Fibroblast of lung (primary cell): Measurements from ENCODE around the gene ATG5. TPM values are rescaled to one million over a fixed set of nuclear protein-coding genes. Genes with fewer than 3 reads are reported as not detected.

Experiments used
- DNase-seq, 2 donors: peaks; one replicate each; pipeline versions ENCODE4 v3.0.0 to v3.0.0-alpha.2; 2010; ENCODE audit warnings: low read depth in 2 of 2
- H2AFZ ChIP-seq: 2 replicates; pipeline ENCODE4 v1.5.1; 2012; ENCODE audit warnings: low read length, control low read depth, inconsistent platforms
- H3K27ac ChIP-seq: 2 replicates; pipeline ENCODE4 v1.5.1; 2011; ENCODE audit warnings: low read length, control low read depth; ENCODE audit not compliant: insufficient read depth
- H3K27me3 ChIP-seq: 2 replicates; pipeline ENCODE4 v1.5.1; 2011; ENCODE audit warnings: mild to moderate bottlenecking, low read length; ENCODE audit not compliant: control insufficient read depth, insufficient read depth
- H3K36me3 ChIP-seq: 2 replicates; pipeline ENCODE4 v1.5.1; 2011; ENCODE audit warnings: low read length; ENCODE audit not compliant: control insufficient read depth, insufficient read depth
- H3K4me1 ChIP-seq: 2 replicates; pipeline ENCODE4 v1.5.1; 2011; ENCODE audit warnings: low read length; ENCODE audit not compliant: control insufficient read depth, insufficient read depth; ENCODE audit errors: extremely low read depth
- H3K4me2 ChIP-seq: 2 replicates; pipeline ENCODE4 v1.5.1; 2011; ENCODE audit warnings: low read length, control low read depth; ENCODE audit not compliant: insufficient read depth; ENCODE audit errors: extremely low read depth
- H3K4me3 ChIP-seq, 4 experiments: fragments of 200-600 bp in 1 of 4; sonication (generic) in 1 of 4; replicated peaks in 1 of 4; 2 replicates each; pipeline ENCODE4 v1.5.1; 2011 to 2016; ENCODE audit warnings: low read length in 4 of 4, low read depth in 3 of 4, mild to moderate bottlenecking in 3 of 4, control low read depth in 2 of 4, inconsistent platforms in 1 of 4, mixed read lengths in 1 of 4; ENCODE audit not compliant: insufficient read depth in 1 of 4; ENCODE audit errors: control extremely low read depth in 1 of 4
- H3K79me2 ChIP-seq: 2 replicates; pipeline ENCODE4 v1.5.1; 2012; ENCODE audit warnings: mild to moderate bottlenecking, low read length, inconsistent platforms; ENCODE audit not compliant: control insufficient read depth, insufficient read depth
- H3K9ac ChIP-seq: 2 replicates; pipeline ENCODE4 v1.5.1; 2011; ENCODE audit warnings: mild to moderate bottlenecking, low read length, control low read depth; ENCODE audit not compliant: insufficient read depth
- H3K9me3 ChIP-seq: 2 replicates; pipeline ENCODE4 v1.5.1; 2012; ENCODE audit warnings: low read depth, low read length; ENCODE audit not compliant: control insufficient read depth, insufficient read depth
- H4K20me1 ChIP-seq: 2 replicates; pipeline ENCODE4 v1.5.1; 2011; ENCODE audit warnings: low read length; ENCODE audit not compliant: control insufficient read depth, insufficient read depth; ENCODE audit errors: extremely low read depth
- EZH2 ChIP-seq: IDR thresholded peaks from 2 replicates; pipeline ENCODE4 v1.5.1; 2012; ENCODE audit warnings: low read length, control low read depth, mild to moderate bottlenecking; ENCODE audit errors: missing control alignments
- polyA plus RNA-seq, 2 donors: library from polyadenylated mRNA; depleted of rRNA in 1 of 2; stranded (reverse) in 1 of 2; unstranded in 1 of 2; fragments of >200 nt; gene quantifications; 2 replicates each; pipeline ENCODE4 v1.2.1, GENCODE V29; 2011 to 2012; ENCODE audit warnings: missing spikeins in 1 of 2
- total RNA-seq: library from RNA; depleted of rRNA; stranded (reverse); fragments of >200 nt; gene quantifications from 2 replicates; pipeline ENCODE4 v1.2.1, GENCODE V29; 2014
- TF ChIP-seq, protein P1 (sequence below), 2 donors: IDR thresholded peaks in 1 of 2; conservative IDR thresholded peaks in 1 of 2; 1 replicate in 1 of 2; 2 replicates in 1 of 2; pipeline ENCODE4 v1.5.1; 2011 to 2012; ENCODE audit warnings: low read length in 2 of 2, control low read depth in 1 of 2, inconsistent platforms in 1 of 2, low read depth in 1 of 2, mild to moderate bottlenecking in 1 of 2

The ATG5 gene
- total and polyA plus RNA-seq, 2 donors (not counting 1 experiment from before 2014, with no cell fraction given): 38.6 to 64.7 TPM

DNA sequence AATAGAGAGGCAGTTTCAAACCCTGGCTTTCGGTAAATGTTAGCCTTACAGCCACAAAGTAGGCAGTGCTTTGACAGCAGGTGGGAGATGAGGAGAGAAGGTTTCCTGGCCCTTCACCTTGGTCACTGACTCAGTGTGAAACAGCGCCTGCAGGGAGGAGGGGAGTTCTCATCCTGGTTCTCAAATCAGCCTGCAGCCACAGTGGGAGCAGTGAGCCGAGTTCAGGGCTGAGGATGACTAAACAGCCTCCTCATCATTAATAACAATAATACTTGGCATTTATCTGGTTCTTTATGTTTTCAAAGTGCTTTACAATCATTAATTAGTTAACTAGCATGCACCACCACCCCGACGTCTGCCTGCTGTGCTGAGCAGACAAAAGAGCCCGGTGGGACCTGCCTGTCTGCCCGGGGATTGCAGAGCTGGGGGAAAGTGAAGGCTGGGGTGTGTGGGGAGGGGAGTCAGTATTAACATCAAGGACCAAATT lies 179.8 kb downstream of the ATG5 start:
- H3K27ac ChIP-seq: no peak overlapping the region
- no peaks in the 10 kb centered on the region for H3K36me3 ChIP-seq
- peak in 1 of 2 donors; percentile 74 for DNase-seq
- H4K20me1 ChIP-seq: no peaks in the 10 kb centered on the region
- H2AFZ ChIP-seq: no peak overlapping the region
- TF ChIP-seq, protein P1, sequence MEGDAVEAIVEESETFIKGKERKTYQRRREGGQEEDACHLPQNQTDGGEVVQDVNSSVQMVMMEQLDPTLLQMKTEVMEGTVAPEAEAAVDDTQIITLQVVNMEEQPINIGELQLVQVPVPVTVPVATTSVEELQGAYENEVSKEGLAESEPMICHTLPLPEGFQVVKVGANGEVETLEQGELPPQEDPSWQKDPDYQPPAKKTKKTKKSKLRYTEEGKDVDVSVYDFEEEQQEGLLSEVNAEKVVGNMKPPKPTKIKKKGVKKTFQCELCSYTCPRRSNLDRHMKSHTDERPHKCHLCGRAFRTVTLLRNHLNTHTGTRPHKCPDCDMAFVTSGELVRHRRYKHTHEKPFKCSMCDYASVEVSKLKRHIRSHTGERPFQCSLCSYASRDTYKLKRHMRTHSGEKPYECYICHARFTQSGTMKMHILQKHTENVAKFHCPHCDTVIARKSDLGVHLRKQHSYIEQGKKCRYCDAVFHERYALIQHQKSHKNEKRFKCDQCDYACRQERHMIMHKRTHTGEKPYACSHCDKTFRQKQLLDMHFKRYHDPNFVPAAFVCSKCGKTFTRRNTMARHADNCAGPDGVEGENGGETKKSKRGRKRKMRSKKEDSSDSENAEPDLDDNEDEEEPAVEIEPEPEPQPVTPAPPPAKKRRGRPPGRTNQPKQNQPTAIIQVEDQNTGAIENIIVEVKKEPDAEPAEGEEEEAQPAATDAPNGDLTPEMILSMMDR (conservative IDR thresholded peaks at IDR 0.05 in 1 of 2, IDR thresholded peaks at IDR 0.05 in 1 of 2; ENCODE audit: low read depth in 1 of 2, low read length in 2 of 2): no peak
- no peak for TF ChIP-seq EZH2
- H3K27me3 ChIP-seq: no peaks in the 10 kb centered on the region
- H3K4me1 ChIP-seq: peaks cover 2% of the 10 kb centered on the region
- H3K4me2 ChIP-seq: no peak overlapping the region
- no peak overlapping the region for H3K9ac ChIP-seq
- no peaks in the 10 kb centered on the region for H3K79me2 ChIP-seq
- H3K4me3 ChIP-seq: no peak overlapping the region
- no peaks in the 10 kb centered on the region for H3K9me3 ChIP-seq

DNA sequence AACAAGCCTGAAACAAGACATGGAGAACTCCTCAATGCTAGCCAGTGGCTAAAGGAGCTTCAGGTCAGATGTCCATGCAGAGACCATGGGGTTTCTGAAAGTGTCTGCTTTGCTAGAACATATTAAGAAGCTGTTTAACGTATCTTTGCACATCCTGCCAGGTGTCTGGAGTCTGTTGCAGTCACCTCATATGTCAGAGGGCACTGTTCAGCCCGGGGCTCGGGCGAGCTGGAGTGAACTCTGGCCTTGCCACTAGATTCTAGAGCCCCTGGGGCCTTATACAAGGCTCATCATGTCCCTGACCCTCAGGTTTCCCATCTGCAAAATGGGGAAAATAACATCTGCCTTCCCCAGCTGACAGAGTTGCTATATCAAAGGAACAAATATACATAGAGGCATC lies 180.4 kb downstream of the ATG5 start:
- no peak for DNase-seq
- H3K79me2 ChIP-seq: no peaks in the 10 kb centered on the region
- no peak overlapping the region for H2AFZ ChIP-seq
- H4K20me1 ChIP-seq: no peaks in the 10 kb centered on the region
- no peak overlapping the region for H3K9ac ChIP-seq
- TF ChIP-seq EZH2: no peak
- TF ChIP-seq, protein P1 (conservative IDR thresholded peaks at IDR 0.05 in 1 of 2, IDR thresholded peaks at IDR 0.05 in 1 of 2; ENCODE audit: low read depth in 1 of 2, low read length in 2 of 2): no peak
- H3K27me3 ChIP-seq: no peaks in the 10 kb centered on the region
- no peaks in the 10 kb centered on the region for H3K36me3 ChIP-seq
- no peak overlapping the region for H3K4me3 ChIP-seq
- peaks cover 2% of the 10 kb centered on the region for H3K4me1 ChIP-seq
- no peaks in the 10 kb centered on the region for H3K9me3 ChIP-seq
- no peak overlapping the region for H3K4me2 ChIP-seq
- no peak overlapping the region for H3K27ac ChIP-seq

DNA sequence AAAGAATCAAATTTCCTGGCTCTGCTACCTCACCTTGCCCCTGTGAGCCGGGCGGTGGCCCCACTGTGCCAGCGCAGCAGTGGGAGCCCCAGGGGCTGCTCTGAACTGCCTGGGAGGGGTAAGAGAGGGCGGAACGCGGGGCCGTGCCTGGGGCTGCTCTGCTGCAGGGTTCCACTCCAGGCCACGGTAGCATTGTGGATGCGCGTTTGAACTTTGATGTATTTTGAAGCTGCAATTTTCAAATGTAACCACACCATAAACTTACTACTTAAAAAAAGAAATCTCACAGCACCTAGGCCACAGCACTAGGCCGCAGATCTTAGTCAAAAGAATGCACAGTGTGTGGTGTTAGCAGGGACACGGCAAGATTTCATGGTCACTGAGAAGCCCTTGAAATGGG lies 181.9 kb downstream of the ATG5 start:
- Histone ChIP-seq H4K20me1 (no peaks in the 10 kb centered on the region), H2AFZ (no peak overlapping the region), H3K9me3 (no peaks in the 10 kb centered on the region), H3K4me3 (no peak overlapping the region), H3K27ac (no peak overlapping the region), H3K27me3 (no peaks in the 10 kb centered on the region), H3K79me2 (no peaks in the 10 kb centered on the region), H3K4me2 (no peak overlapping the region), H3K9ac (no peak overlapping the region), H3K36me3 (no peaks in the 10 kb centered on the region), H3K4me1 (peaks cover 2% of the 10 kb centered on the region)
- no peak for DNase-seq
- TF ChIP-seq, protein P1 (conservative IDR thresholded peaks at IDR 0.05 in 1 of 2, IDR thresholded peaks at IDR 0.05 in 1 of 2; ENCODE audit: low read depth in 1 of 2, low read length in 2 of 2): no peak
- no peak for TF ChIP-seq EZH2
